Measurements from ENCODE around the gene CIAO2A. TPM values are rescaled to one million over a fixed set of nuclear protein-coding genes. Genes with fewer than 3 reads are reported as not detected.

The CIAO2A gene
- total RNA-seq, 1 donor from 2014 or later, result 53.4 TPM

DNA sequence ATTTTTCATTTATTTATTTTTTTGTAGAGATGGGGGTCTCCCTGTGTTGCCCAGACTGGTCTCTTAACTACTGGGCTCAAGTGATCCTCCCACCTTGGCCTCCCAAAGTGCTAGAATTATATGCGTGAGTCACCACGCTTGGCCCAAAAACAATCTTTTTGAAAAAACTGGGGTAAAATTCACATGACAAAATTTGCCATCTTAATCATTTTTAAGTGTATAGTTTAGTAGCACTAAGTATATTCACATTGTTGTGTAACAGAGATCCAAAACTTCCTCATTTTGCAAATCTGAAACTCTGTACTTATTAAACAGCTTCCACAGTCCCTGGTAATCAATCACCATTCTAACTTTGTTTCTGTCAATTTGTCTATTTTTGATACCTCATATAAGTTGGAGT is 7.3 kb upstream of the CIAO2A start:
- no peaks in the 10 kb centered on the region for H3K27me3 ChIP-seq (ENCODE audit: insufficient read depth, low read length)
- no peaks in the 10 kb centered on the region for H3K9me3 Mint-ChIP-seq (ENCODE audit: unreplicated experiment)
- H3K4me3 ChIP-seq (ENCODE audit: insufficient read depth, low read depth, low read length), result no peak overlapping the region
- no peak overlapping the region for H3K9ac ChIP-seq (ENCODE audit: low read length)
- FAIRE-seq, result no peak
- no peaks in the 10 kb centered on the region for H3K9me3 ChIP-seq (ENCODE audit: insufficient read depth, low read depth, low read length)
- no peak overlapping the region for H3K4me3 Mint-ChIP-seq (ENCODE audit: unreplicated experiment)
- DNase-seq (ENCODE audit: low read depth), result no peak
- no peak overlapping the region for H3K4me2 ChIP-seq (ENCODE audit: low read length)
- TF ChIP-seq EZH2 (IDR thresholded peaks at IDR 0.05; ENCODE audit: insufficient read depth, low read length), result no peak
- TF ChIP-seq, protein P1, sequence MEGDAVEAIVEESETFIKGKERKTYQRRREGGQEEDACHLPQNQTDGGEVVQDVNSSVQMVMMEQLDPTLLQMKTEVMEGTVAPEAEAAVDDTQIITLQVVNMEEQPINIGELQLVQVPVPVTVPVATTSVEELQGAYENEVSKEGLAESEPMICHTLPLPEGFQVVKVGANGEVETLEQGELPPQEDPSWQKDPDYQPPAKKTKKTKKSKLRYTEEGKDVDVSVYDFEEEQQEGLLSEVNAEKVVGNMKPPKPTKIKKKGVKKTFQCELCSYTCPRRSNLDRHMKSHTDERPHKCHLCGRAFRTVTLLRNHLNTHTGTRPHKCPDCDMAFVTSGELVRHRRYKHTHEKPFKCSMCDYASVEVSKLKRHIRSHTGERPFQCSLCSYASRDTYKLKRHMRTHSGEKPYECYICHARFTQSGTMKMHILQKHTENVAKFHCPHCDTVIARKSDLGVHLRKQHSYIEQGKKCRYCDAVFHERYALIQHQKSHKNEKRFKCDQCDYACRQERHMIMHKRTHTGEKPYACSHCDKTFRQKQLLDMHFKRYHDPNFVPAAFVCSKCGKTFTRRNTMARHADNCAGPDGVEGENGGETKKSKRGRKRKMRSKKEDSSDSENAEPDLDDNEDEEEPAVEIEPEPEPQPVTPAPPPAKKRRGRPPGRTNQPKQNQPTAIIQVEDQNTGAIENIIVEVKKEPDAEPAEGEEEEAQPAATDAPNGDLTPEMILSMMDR (IDR thresholded peaks at IDR 0.05; ENCODE audit: insufficient read depth, low read depth, low read length), result no peak
- peaks cover 98% of the 10 kb centered on the region for H3K79me2 ChIP-seq (ENCODE audit: insufficient read depth, low read length)
- no peak overlapping the region for H3K27ac Mint-ChIP-seq (ENCODE audit: unreplicated experiment)
- peaks cover 6% of the 10 kb centered on the region for H3K4me1 Mint-ChIP-seq (ENCODE audit: low read depth, unreplicated experiment)
- peaks cover 88% of the 10 kb centered on the region for H4K20me1 ChIP-seq (ENCODE audit: insufficient read depth, low read length)
- no peak overlapping the region for H3K27ac ChIP-seq (ENCODE audit: low read depth, low read length)
- H3K27me3 Mint-ChIP-seq (ENCODE audit: low read depth, unreplicated experiment), result no peaks in the 10 kb centered on the region
- H3K36me3 Mint-ChIP-seq (ENCODE audit: low read depth, unreplicated experiment), result no peaks in the 10 kb centered on the region
- no peak overlapping the region for H2AFZ ChIP-seq (ENCODE audit: low read depth, low read length)
- peaks cover 13% of the 10 kb centered on the region for H3K4me1 ChIP-seq (ENCODE audit: insufficient read depth, low read length)
- no peaks in the 10 kb centered on the region for H3K36me3 ChIP-seq (ENCODE audit: insufficient read depth, low read length)

DNA sequence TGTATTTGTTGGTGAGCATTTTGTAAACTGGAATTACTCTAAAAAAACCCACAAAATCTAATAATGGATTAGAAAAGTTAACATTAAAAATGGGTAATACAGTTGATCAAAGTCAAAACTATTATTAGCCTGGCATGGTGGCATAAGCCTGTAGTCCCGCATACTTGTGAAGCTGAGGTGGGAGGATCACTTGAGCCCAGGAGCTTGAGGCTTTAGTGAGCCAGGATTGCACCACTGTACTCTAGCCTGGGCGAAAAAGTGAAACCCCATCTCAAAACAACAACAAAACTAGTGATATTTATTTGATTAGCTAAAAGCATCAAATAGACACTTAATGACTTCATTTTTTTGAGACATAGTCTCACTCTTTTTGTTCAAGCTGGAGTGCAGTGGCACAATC is 5.7 kb upstream of the CIAO2A start:
- H3K27ac Mint-ChIP-seq (ENCODE audit: unreplicated experiment), result no peak overlapping the region
- TF ChIP-seq EZH2 (IDR thresholded peaks at IDR 0.05; ENCODE audit: insufficient read depth, low read length), result no peak
- TF ChIP-seq, protein P1 (IDR thresholded peaks at IDR 0.05; ENCODE audit: insufficient read depth, low read depth, low read length), result no peak
- H3K27ac ChIP-seq (ENCODE audit: low read depth, low read length), result no peak overlapping the region
- H3K27me3 ChIP-seq (ENCODE audit: insufficient read depth, low read length), result no peaks in the 10 kb centered on the region
- H3K4me2 ChIP-seq (ENCODE audit: low read length), result no peak overlapping the region
- no peak overlapping the region for H2AFZ ChIP-seq (ENCODE audit: low read depth, low read length)
- no peaks in the 10 kb centered on the region for H3K36me3 ChIP-seq (ENCODE audit: insufficient read depth, low read length)
- no peaks in the 10 kb centered on the region for H3K27me3 Mint-ChIP-seq (ENCODE audit: low read depth, unreplicated experiment)
- H4K20me1 ChIP-seq (ENCODE audit: insufficient read depth, low read length), result peaks cover 75% of the 10 kb centered on the region
- no peak overlapping the region for H3K4me3 ChIP-seq (ENCODE audit: insufficient read depth, low read depth, low read length)
- no peaks in the 10 kb centered on the region for H3K9me3 Mint-ChIP-seq (ENCODE audit: unreplicated experiment)
- DNase-seq (ENCODE audit: low read depth) (no peak), FAIRE-seq (no peak)
- peaks cover 7% of the 10 kb centered on the region for H3K4me1 Mint-ChIP-seq (ENCODE audit: low read depth, unreplicated experiment)
- H3K79me2 ChIP-seq (ENCODE audit: insufficient read depth, low read length), result peaks cover 95% of the 10 kb centered on the region
- no peaks in the 10 kb centered on the region for H3K36me3 Mint-ChIP-seq (ENCODE audit: low read depth, unreplicated experiment)
- H3K4me3 Mint-ChIP-seq (ENCODE audit: unreplicated experiment), result peak overlapping the region; percentile 54
- no peak overlapping the region for H3K9ac ChIP-seq (ENCODE audit: low read length)
- no peaks in the 10 kb centered on the region for H3K9me3 ChIP-seq (ENCODE audit: insufficient read depth, low read depth, low read length)
- peaks cover 19% of the 10 kb centered on the region for H3K4me1 ChIP-seq (ENCODE audit: insufficient read depth, low read length)

DNA sequence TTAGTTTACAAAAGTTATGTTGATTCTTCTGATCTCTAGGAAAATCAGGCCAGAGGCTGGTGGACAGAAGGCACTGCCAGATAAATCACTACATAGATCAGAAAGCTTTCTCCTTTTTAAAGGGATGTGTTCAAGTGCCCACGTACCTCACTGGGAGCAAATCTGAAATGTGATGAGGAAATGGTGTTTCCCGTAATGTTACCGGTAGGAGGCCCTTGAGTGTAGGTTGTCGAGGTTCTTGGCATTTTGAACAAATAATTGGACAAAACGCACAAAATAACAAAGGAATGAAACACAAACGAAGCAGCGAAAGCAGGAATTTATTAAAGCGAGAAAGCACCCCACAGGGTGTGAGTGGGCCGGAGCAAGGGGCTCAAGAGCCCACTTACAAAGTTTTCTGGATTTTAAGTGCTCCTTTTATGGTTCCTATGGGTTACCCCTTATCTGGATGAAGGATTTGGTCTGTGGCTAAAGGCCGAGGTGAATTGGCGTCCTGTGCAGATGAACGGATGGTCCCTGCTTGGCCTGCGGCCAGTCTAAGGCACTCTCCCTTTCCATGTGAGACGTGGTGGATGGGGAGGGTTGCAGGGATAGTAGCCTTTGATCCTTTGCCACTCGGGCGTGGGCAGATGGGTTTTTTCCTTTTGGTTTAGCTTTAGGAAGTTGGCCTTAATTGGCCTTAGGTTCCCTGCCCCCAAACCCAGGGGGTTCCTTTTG is 3.2 kb upstream of the CIAO2A start:
- FAIRE-seq, result no peak
- Mint-ChIP-seq H3K4me3 (ENCODE audit: unreplicated experiment) (peak overlapping the region; percentile 95), H3K4me1 (ENCODE audit: low read depth, unreplicated experiment) (peaks cover 19% of the 10 kb centered on the region), H3K9me3 (ENCODE audit: unreplicated experiment) (no peaks in the 10 kb centered on the region), H3K27ac (ENCODE audit: unreplicated experiment) (peak overlapping the region; percentile 90), H3K27me3 (ENCODE audit: low read depth, unreplicated experiment) (no peaks in the 10 kb centered on the region), H3K36me3 (ENCODE audit: low read depth, unreplicated experiment) (no peaks in the 10 kb centered on the region)
- Histone ChIP-seq H3K9ac (ENCODE audit: low read length) (peak overlapping the region; percentile 93), H3K36me3 (ENCODE audit: insufficient read depth, low read length) (no peaks in the 10 kb centered on the region), H3K9me3 (ENCODE audit: insufficient read depth, low read depth, low read length) (no peaks in the 10 kb centered on the region), H3K4me3 (ENCODE audit: insufficient read depth, low read depth, low read length) (peak overlapping the region; percentile 78), H3K27ac (ENCODE audit: low read depth, low read length) (peak overlapping the region; percentile 76), H3K4me2 (ENCODE audit: low read length) (peak overlapping the region; percentile 90), H3K4me1 (ENCODE audit: insufficient read depth, low read length) (peaks cover 28% of the 10 kb centered on the region), H2AFZ (ENCODE audit: low read depth, low read length) (peak overlapping the region; percentile 91), H4K20me1 (ENCODE audit: insufficient read depth, low read length) (peaks cover 55% of the 10 kb centered on the region), H3K79me2 (ENCODE audit: insufficient read depth, low read length) (peaks cover 87% of the 10 kb centered on the region), H3K27me3 (ENCODE audit: insufficient read depth, low read length) (no peaks in the 10 kb centered on the region)
- TF ChIP-seq, protein P1 (IDR thresholded peaks at IDR 0.05; ENCODE audit: insufficient read depth, low read depth, low read length), result no peak
- no peak for TF ChIP-seq EZH2 (IDR thresholded peaks at IDR 0.05; ENCODE audit: insufficient read depth, low read length)
- peak; percentile 36 for DNase-seq (ENCODE audit: low read depth)
